WTC11 (cell line): ENCODE data around the gene XIRP2.

Experiments used
- ETV6 ChIP-seq: sonication (generic); formaldehyde crosslinking; IDR thresholded peaks from 2 replicates; pipeline ENCODE4 v1.8.1; 2022; ENCODE audit warnings: mild to moderate bottlenecking, missing genetic modification reagents
- NR2C2 ChIP-seq: sonication (generic); formaldehyde crosslinking; IDR thresholded peaks from 2 replicates; pipeline ENCODE4 v1.8.0; 2022; ENCODE audit warnings: mild to moderate bottlenecking, missing genetic modification reagents
- TP53 ChIP-seq: sonication (generic); formaldehyde crosslinking; IDR thresholded peaks from 2 replicates; pipeline ENCODE4 v1.8.1; 2023; ENCODE audit warnings: mild to moderate bottlenecking, missing genetic modification reagents
- ZNF396 ChIP-seq: fragments of 250-450 bp; sonication (Bioruptor Pico); IDR thresholded peaks from 2 replicates; pipeline ENCODE4 v1.8.0; 2021; ENCODE audit warnings: mild to moderate bottlenecking, moderate library complexity, borderline replicate concordance
- ZNF423 ChIP-seq: fragments of 250-450 bp; sonication (Bioruptor Pico); IDR thresholded peaks from 2 replicates; pipeline ENCODE4 v2.1.2; 2022; ENCODE audit warnings: mild to moderate bottlenecking, moderate library complexity
- TF ChIP-seq, protein P1 (sequence below): fragments of 200-600 bp; IDR thresholded peaks from 2 replicates; pipeline ENCODE4 v1.8.0; 2022; ENCODE audit warnings: antibody characterized with exemption
- TF ChIP-seq, protein P2 (sequence below): fragments of 250-450 bp; sonication (Bioruptor Pico); IDR thresholded peaks from 2 replicates; pipeline ENCODE4 v1.9.0; 2021; ENCODE audit warnings: mild to moderate bottlenecking
- TF ChIP-seq, protein P3 (sequence below): sonication (generic); formaldehyde crosslinking; IDR thresholded peaks from 2 replicates; pipeline ENCODE4 v1.8.1; 2023; ENCODE audit warnings: mild to moderate bottlenecking, moderate library complexity, missing genetic modification reagents
- TF ChIP-seq, protein P4 (sequence below): sonication (generic); formaldehyde crosslinking; IDR thresholded peaks from 2 replicates; pipeline ENCODE4 v1.8.0; 2022; ENCODE audit warnings: mild to moderate bottlenecking, missing genetic modification reagents
- TF ChIP-seq, protein P5 (sequence below): sonication (generic); formaldehyde crosslinking; conservative IDR thresholded peaks from 2 replicates; pipeline ENCODE4 v1.8.1; 2022; ENCODE audit warnings: mild to moderate bottlenecking, missing genetic modification reagents
- TF ChIP-seq, protein P6 (sequence below): sonication (generic); formaldehyde crosslinking; IDR thresholded peaks from 2 replicates; pipeline ENCODE4 v1.8.0; 2022; ENCODE audit warnings: mild to moderate bottlenecking, missing genetic modification reagents

DNA sequence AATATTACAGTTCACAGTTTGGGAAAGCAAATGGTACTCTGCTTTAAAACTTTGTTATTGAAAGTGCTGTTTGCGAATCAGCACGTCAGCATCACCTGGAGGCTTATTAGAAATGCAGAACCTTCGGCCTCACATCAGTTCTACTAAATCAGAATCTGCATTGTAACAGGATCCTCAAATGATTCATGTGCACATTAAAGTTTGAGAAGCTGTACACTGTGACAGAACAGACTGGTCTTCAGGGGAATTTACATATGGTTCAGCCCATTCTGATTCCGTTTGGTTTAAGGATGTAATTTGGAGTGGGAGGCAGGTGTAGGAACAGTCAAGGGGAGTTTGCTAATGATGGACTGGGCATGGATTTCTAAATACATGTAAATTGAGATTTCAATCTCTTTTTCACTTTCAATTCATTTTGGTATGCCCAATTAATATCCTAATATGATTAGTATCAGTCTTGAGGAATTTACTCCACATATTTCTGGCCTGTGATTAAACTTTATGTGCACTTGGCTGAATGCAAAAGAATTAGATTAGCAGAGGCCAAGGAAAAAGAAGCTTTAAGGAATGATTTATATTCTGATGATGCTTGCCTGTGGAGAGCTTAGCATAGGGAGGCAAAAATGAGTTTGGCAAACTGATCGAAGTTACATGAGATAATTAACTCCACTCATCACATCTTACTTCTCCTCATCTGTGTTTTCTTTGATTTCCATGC is 248.8 kb downstream of the XIRP2 start:
- TF ChIP-seq, protein P1, sequence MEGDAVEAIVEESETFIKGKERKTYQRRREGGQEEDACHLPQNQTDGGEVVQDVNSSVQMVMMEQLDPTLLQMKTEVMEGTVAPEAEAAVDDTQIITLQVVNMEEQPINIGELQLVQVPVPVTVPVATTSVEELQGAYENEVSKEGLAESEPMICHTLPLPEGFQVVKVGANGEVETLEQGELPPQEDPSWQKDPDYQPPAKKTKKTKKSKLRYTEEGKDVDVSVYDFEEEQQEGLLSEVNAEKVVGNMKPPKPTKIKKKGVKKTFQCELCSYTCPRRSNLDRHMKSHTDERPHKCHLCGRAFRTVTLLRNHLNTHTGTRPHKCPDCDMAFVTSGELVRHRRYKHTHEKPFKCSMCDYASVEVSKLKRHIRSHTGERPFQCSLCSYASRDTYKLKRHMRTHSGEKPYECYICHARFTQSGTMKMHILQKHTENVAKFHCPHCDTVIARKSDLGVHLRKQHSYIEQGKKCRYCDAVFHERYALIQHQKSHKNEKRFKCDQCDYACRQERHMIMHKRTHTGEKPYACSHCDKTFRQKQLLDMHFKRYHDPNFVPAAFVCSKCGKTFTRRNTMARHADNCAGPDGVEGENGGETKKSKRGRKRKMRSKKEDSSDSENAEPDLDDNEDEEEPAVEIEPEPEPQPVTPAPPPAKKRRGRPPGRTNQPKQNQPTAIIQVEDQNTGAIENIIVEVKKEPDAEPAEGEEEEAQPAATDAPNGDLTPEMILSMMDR, result no peak
- TF ChIP-seq, protein P2, sequence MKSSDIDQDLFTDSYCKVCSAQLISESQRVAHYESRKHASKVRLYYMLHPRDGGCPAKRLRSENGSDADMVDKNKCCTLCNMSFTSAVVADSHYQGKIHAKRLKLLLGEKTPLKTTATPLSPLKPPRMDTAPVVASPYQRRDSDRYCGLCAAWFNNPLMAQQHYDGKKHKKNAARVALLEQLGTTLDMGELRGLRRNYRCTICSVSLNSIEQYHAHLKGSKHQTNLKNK (CRISPR knock-in tag), result no peak
- TF ChIP-seq ZNF396 (CRISPR knock-in tag) (no peak), TP53 (CRISPR knock-in tag) (no peak), ETV6 (CRISPR knock-in tag) (no peak), NR2C2 (no peak), ZNF423 (no peak)
- TF ChIP-seq, protein P3, sequence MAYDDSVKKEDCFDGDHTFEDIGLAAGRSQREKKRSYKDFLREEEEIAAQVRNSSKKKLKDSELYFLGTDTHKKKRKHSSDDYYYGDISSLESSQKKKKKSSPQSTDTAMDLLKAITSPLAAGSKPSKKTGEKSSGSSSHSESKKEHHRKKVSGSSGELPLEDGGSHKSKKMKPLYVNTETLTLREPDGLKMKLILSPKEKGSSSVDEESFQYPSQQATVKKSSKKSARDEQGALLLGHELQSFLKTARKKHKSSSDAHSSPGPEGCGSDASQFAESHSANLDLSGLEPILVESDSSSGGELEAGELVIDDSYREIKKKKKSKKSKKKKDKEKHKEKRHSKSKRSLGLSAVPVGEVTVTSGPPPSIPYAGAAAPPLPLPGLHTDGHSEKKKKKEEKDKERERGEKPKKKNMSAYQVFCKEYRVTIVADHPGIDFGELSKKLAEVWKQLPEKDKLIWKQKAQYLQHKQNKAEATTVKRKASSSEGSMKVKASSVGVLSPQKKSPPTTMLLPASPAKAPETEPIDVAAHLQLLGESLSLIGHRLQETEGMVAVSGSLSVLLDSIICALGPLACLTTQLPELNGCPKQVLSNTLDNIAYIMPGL (CRISPR knock-in tag), result no peak
- TF ChIP-seq, protein P4, sequence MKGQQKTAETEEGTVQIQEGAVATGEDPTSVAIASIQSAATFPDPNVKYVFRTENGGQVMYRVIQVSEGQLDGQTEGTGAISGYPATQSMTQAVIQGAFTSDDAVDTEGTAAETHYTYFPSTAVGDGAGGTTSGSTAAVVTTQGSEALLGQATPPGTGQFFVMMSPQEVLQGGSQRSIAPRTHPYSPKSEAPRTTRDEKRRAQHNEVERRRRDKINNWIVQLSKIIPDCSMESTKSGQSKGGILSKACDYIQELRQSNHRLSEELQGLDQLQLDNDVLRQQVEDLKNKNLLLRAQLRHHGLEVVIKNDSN (CRISPR knock-in tag), result no peak
- TF ChIP-seq, protein P5, sequence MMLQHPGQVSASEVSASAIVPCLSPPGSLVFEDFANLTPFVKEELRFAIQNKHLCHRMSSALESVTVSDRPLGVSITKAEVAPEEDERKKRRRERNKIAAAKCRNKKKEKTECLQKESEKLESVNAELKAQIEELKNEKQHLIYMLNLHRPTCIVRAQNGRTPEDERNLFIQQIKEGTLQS (CRISPR knock-in tag), result no peak
- TF ChIP-seq, protein P6, sequence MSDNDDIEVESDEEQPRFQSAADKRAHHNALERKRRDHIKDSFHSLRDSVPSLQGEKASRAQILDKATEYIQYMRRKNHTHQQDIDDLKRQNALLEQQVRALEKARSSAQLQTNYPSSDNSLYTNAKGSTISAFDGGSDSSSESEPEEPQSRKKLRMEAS (CRISPR knock-in tag), result no peak
